ENCODE results near the gene GDI1.
A peak's percentile ranks its signal among the peaks of the same experiment; 100 is the strongest.

GDI1 gene

DNA sequence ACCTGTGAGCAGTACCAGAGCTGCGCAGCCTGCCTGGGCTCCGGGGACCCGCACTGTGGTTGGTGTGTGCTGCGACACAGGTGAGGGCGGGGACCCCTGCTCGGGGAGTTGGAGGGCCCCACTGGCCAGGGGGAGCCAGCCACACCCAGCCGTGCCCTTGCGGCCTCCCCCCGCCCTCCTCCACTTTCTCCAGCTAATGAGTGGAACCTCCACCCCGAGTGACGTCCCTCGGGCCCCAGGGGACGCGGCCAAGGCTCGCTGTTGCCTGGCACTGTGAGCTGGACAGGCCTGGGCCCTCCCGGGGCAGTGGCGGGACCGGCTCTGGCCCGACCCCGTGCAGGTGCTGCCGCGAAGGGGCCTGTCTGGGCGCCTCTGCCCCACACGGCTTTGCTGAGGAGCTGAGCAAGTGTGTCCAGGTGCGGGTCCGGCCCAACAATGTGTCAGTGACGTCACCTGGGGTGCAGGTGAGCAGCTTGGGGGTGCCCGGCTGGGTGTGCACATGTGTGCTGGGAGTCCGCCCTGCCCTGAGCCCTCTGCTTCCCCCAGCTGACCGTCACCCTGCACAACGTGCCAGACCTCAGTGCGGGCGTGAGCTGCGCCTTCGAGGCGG, 26.8 kb downstream of the GDI1 start:
- no peak for DNase-seq

DNA sequence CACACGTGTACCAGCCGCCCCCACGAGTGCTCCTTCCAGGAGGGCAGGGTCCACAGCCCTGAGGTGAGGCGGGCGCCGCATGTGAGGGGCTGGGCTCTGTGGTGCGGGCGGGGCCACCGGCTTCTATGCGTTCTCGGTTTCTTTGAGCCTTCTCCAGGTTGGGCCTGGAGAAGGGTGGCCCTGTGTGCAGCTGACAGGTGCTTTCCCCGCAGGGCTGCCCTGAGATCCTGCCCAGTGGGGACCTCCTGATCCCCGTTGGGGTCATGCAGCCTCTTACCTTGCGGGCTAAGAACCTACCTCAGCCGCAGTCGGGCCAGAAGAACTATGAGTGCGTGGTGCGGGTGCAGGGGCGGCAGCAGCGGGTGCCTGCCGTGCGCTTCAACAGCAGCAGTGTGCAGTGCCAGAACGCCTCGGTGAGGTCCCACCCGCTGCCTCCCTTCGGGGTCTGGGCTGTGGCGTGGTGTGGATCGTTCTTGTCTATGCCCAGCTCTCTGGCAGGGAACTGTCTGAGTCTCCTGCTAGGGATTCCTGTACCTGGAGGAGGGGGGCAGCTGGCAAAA, 27.9 kb downstream of the GDI1 start:
- DNase-seq = no peak

GRCh38 chrX:154465601-154466000, 28.6 kb downstream of the GDI1 start:
- DNase-seq = no peak

GRCh38 chrX:154466036-154466435, 29.1 kb downstream of the GDI1 start:
- no peak for DNase-seq

DNA sequence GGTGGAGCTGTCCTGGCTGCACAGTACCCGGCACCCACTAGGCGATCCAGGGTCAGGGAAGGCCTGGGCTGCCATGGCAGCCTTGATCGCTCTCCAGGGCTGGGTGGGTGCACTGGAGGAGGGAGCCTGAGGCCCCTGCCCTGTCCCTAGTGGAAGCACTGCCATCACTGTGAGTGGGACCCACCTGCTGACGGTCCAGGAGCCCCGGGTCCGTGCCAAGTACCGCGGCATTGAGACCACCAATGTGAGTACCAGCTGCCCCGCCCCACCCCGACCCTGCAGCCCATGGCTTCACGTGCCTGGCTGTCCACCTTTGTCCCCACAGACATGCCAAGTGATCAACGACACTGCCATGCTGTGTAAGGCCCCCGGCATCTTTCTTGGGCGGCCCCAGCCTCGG, 30.0 kb downstream of the GDI1 start:
- no peak for DNase-seq

GRCh38 chrX:154467556-154467955, 30.6 kb downstream of the GDI1 start:
- DNase-seq = no peak

DNA sequence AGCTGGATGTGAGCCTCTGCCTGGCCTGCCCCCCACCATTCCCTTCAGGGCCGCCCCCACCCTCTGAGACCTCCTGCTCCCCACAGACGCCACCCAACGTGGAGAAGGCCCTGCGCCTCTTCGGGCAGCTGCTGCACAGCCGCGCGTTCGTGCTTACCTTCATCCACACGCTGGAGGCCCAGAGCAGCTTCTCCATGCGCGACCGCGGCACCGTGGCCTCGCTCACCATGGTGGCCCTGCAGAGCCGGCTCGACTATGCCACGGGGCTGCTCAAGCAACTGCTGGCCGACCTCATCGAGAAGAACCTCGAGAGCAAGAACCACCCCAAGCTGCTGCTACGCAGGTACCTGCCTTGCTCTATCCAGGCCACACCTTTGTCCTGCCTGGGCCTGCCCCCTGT, 31.3 kb downstream of the GDI1 start:
- no peak for DNase-seq

- DNase-seq = no peak
Observed at GRCh38 chrX:154469114-154469513, 32.2 kb downstream of the GDI1 start.

DNA sequence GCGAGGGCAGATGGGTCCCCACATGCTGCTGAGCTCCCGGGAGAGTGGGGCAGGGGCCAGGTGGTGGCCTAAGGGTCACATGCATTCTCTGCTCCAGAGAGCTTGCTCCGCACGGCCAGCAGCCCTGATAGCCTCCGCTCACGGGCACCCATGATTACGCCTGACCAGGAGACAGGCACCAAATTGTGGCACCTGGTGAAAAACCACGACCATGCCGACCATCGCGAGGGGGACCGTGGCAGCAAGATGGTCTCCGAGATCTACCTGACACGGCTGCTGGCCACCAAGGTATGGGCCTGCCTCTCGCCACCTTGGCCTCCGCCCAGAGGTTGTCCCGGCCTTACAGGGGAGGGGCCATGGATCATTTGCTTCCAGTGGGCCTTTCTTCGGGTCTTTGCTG, 32.9 kb downstream of the GDI1 start:
- no peak for DNase-seq

DNA sequence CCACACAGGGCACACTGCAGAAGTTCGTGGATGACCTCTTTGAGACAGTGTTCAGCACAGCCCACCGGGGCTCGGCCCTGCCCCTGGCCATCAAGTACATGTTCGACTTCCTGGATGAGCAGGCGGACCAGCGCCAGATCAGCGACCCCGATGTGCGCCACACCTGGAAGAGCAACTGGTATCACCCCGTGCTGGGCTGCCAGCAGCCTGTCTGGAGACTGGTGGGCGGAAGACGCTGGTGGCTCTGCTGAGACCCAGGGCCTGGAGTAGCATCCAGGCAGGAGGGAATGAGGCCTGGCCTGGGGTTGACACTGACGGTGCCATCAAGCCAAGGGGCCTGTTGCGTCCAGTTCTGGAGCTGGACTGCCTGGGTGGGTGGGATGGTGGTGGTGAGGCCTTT, 33.5 kb downstream of the GDI1 start:
- no peak for DNase-seq

- no peak for DNase-seq
Observed at GRCh38 chrX:154470914-154471568, 34.1 kb downstream of the GDI1 start.

GRCh38 chrX:154471839-154472684, 35.1 kb downstream of the GDI1 start:
- no peak for DNase-seq

DNA sequence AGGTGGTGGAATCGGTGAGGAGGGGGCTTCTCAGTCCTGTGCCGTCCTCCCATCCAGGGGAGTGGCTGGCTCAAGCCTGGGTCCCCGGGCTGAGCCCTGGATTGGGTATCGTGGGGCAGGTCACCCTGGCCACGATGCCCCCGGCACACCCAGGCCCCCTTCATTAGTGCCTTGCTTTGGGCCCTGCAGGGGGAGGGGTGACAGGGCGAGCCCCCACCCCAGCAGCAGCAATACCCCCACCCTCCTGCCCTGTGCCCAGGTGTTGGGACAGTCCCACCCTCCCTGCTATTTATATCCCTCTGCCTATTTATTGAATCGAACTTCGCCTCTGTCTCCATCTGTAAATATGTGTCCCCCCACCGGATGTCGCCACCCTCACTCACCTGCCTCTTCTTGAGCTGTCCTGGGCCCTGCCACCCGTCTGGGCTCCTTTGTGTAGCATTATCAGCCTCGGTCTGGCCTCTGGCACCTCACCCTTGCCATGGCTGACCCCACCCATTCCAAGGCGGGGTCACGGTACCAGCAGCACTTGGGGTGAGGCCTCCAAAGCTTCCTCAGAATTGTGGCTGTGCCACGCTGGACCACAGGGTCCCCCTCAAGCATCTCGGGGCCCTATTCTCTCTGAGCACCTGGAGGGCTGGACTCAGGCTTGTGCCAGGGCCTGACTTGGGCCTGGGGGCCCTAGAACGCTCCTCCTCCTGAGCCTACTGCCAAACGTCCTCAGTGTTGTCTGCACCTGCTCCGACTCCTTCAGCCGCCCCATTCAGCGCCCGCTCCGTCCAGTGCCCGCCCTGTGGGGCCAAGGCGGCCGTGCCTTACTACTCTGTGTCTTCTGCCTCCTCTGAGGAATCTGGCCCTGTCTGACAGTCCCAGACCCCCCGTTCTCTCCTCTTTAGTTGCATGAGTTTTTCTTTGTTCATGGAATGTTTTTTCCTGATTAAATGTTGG, 36.0 kb downstream of the GDI1 start:
- DNase-seq = no peak

GRCh38 chrX:154473683-154474082, 36.7 kb downstream of the GDI1 start:
- DNase-seq = no peak

DNA sequence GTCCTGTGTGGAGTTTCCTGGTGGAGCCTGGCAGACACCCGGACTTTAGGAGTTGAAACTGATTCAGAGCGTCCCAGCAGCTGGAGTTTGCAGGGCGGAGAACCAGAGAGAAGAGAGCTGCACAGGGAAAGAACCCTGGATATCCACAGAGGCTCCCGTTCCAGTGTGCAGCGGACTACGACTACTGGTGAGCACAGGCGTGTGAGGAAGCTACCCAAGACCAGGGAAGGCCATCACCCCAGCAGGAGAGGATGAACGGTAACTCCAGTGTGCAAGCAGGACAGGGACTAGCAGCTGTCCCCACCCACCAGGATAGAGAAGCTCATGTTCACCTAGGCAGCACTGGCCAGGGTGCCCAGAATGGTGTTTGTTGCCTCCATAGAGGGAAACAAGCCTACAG, 39.9 kb downstream of the GDI1 start:
- DNase-seq = no peak

GRCh38 chrX:154477891-154478477, 41.0 kb downstream of the GDI1 start:
- DNase-seq = no peak

- DNase-seq = peak; percentile 92 to 95
Observed at GRCh38 chrX:154478728-154479622, 42.0 kb downstream of the GDI1 start, which contains the start of gene LAGE3. Gene LAGE3, minus strand, starts transcription at chrX:154479281. Its CDS starts 366 bp downstream, at chrX:154478915.

- DNase-seq = no peak
Observed at GRCh38 chrX:154481195-154481594, 44.2 kb downstream of the GDI1 start.

- no peak for DNase-seq
Observed at GRCh38 chrX:154481911-154482601, 45.1 kb downstream of the GDI1 start.

DNA sequence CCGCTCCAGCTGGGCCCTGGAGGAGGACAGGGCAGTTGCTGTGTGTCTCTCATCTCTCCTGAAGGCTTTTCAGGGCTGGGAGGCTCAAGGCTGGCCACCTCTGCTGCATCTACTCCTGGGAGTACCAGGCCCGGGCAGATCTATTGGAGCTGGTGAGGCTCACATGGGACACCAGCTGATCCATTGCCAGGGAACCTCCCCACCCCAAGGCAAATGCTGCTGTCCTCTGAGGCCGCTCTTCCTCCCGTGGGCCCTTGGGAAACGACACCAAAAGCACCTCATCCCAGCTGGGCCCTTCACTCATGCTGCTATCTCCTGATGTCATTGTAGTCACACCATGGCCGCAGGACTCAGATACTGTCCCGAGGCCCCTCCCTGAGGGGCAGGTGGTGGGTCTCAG, 45.8 kb downstream of the GDI1 start:
- DNase-seq = no peak

Data from stimulated activated CD4-positive, alpha-beta T cell treated with anti-CD3 and anti-CD28 coated beads, Interleukin-2, amount 100 ng/mL, for 48 hours (primary cell).